ACC112 (cell line): ENCODE measurements around the gene MACROD1.

Experiments used
- H2AFZ ChIP-seq: fragments of 200-600 bp; sonication (generic); one replicate; pipeline ENCODE4 v1.6.0; 2017; ENCODE audit warnings: antibody characterized with exemption, low read length; ENCODE audit not compliant: unreplicated experiment
- H3K27ac ChIP-seq: fragments of 200-600 bp; sonication (generic); 2 replicates; pipeline ENCODE4 v1.5.1; 2014; ENCODE audit warnings: low read depth, mild to moderate bottlenecking, antibody characterized with exemption, low read length, moderate library complexity
- H3K27me3 ChIP-seq: fragments of 200-600 bp; sonication (generic); 2 replicates; pipeline ENCODE4 v1.6.1; 2014; ENCODE audit warnings: mild to moderate bottlenecking, antibody characterized with exemption, low read length, moderate library complexity, mixed read lengths; ENCODE audit not compliant: insufficient read depth
- H3K36me3 ChIP-seq: fragments of 200-600 bp; sonication (generic); 2 replicates; pipeline ENCODE4 v1.6.1; 2016; ENCODE audit warnings: mild to moderate bottlenecking, antibody characterized with exemption, low read length, moderate library complexity, mixed read lengths; ENCODE audit not compliant: insufficient read depth
- H3K4me1 ChIP-seq: fragments of 200-600 bp; sonication (generic); one replicate; pipeline ENCODE4 v1.6.1; 2016; ENCODE audit warnings: low read length, mixed read lengths; ENCODE audit not compliant: insufficient read depth, unreplicated experiment, control insufficient read depth
- H3K4me3 ChIP-seq: fragments of 200-600 bp; sonication (generic); 2 replicates; pipeline ENCODE4 v1.5.1; 2014; ENCODE audit warnings: mild to moderate bottlenecking, low read depth, low read length
- H3K79me2 ChIP-seq: fragments of 200-600 bp; sonication (generic); one replicate; pipeline ENCODE4 v1.6.0; 2016; ENCODE audit warnings: low read length; ENCODE audit not compliant: control insufficient read depth, unreplicated experiment, insufficient read depth

Gene MACROD1

GRCh38 chr11:64007160-64007628, 158.7 kb downstream of the MACROD1 start:
- Histone ChIP-seq H3K79me2 (no peaks in the 10 kb centered on the region), H2AFZ (peak overlapping the region; percentile 17), H3K4me1 (peaks cover 10% of the 10 kb centered on the region), H3K27ac (no peak overlapping the region), H3K4me3 (peak overlapping the region; percentile 63), H3K27me3 (no peaks in the 10 kb centered on the region), H3K36me3 (no peaks in the 10 kb centered on the region)

- no peaks in the 10 kb centered on the region for H3K36me3 ChIP-seq
- no peak overlapping the region for H3K27ac ChIP-seq
- peaks cover 10% of the 10 kb centered on the region for H3K4me1 ChIP-seq
- no peak overlapping the region for H3K4me3 ChIP-seq
- no peak overlapping the region for H2AFZ ChIP-seq
- H3K79me2 ChIP-seq = no peaks in the 10 kb centered on the region
- H3K27me3 ChIP-seq = no peaks in the 10 kb centered on the region
These were observed 159.5 kb downstream of the MACROD1 start for GRCh38 chr11:64006398-64006797.

DNA sequence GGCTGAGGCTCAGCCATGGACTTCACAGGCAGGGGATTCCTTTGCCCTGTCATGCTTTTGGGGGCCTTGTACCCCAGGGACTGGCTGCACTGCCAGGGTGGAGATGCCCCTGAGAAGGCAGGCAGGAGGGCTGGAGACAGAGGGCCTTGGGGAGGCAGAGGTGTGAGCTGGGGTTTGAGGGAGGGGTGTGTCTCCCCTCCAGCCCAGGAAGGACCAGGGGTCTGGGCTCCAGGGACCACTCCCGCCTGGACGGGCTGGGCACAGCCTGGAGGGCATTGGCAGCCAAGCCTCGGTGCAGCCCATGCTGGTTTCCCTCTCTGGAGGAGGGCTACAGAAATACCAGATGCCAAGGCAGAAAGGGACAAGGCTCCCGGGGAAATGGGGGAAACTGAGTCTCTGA, 160.2 kb downstream of the MACROD1 start:
- Histone ChIP-seq H3K27me3 (no peaks in the 10 kb centered on the region), H3K79me2 (no peaks in the 10 kb centered on the region), H3K4me3 (no peak overlapping the region), H3K4me1 (peaks cover 10% of the 10 kb centered on the region), H2AFZ (no peak overlapping the region), H3K27ac (no peak overlapping the region), H3K36me3 (no peaks in the 10 kb centered on the region)

GRCh38 chr11:64004590-64004984, 161.3 kb downstream of the MACROD1 start:
- Histone ChIP-seq H2AFZ (no peak overlapping the region), H3K27ac (no peak overlapping the region), H3K27me3 (no peaks in the 10 kb centered on the region), H3K4me3 (no peak overlapping the region), H3K36me3 (no peaks in the 10 kb centered on the region), H3K4me1 (peaks cover 15% of the 10 kb centered on the region), H3K79me2 (no peaks in the 10 kb centered on the region)

DNA sequence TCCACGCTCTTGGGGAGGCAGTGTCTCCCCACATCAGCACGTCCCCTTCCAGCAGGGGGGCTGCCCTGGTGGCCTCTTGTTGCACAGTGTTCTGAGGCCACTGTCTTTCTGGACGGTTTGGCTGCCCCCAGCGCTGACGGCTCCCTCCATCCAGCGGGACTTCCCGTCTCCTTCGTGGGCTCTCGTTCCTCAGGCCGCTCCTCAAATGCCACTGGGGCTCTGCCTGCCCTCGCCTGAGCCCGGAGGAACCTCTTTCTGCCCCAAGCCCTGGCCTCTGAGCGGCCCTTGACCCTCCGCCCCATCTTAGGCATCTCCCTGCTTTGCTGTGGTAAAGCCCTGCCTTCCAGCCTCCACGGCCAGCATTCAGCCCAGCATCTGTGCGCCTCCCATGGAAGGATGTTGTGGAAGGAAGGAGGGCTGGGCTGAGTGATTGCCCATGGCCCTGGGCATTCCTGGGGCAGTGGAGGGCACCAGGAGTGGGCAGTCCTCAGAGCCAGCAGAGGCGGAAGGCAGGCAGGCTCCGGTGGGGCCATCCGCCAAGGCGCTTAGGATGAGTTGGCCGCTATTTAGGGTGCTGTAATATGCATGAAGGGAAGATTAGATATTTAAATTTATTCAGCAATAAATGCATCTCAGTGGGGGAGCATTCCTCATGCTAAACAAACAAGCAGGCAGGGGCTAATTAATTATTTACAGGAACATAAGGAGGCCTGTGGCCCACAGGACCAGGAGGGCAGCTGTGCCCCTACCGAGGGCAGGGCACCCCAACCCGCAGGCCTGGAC, 161.9 kb downstream of the MACROD1 start:
- no peak overlapping the region for H3K27ac ChIP-seq

GRCh38 chr11:64001484-64002420, 164.2 kb downstream of the MACROD1 start:
- H3K79me2 ChIP-seq = no peaks in the 10 kb centered on the region
- peaks cover 7% of the 10 kb centered on the region for H3K4me1 ChIP-seq
- no peaks in the 10 kb centered on the region for H3K27me3 ChIP-seq
- H3K4me3 ChIP-seq = no peak overlapping the region
- H2AFZ ChIP-seq = no peak overlapping the region
- no peak overlapping the region for H3K27ac ChIP-seq
- no peaks in the 10 kb centered on the region for H3K36me3 ChIP-seq

More for the DNA sequence above, 161.9 kb downstream of the MACROD1 start:
- Histone ChIP-seq H3K4me3 (no peak overlapping the region), H2AFZ (no peak overlapping the region), H3K4me1 (peaks cover 15% of the 10 kb centered on the region), H3K36me3 (no peaks in the 10 kb centered on the region), H3K79me2 (no peaks in the 10 kb centered on the region), H3K27me3 (no peaks in the 10 kb centered on the region)

DNA sequence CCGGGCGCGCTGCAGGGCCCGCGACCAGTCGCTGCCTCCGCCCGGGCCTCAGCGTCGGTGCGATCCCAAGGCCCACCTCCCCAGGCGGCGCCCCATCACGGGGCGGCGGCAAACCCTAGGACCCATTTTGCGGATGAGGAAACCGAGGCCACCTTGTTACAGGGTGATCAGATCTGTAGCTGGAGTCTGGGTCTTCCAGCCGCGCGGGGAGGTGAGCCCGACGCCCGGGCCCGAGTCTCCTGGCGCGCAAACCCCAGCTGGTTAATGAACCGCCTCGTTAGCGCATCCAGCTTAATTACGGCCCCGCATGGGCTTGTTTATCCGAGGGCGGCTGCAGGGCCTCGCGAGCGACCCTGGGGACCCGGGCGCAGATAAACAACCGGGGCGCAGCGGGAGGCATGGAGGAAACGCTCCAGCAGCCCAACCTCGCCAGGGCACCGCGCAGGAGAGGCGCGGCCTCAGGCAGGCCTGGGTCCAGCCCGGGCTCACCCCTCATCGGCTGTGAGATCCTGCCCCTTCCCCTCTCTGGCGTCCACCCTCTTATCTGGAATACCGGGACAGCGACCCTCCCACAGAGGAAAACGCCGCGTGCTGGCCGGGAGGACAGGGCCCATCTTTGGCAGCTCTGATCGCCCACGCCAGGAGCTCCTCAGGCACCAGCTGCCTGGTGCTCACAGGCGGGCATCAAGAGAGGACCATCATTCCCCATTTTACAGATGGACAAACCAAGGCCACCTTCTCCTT, 165.0 kb downstream of the MACROD1 start:
- H3K79me2 ChIP-seq = no peaks in the 10 kb centered on the region
- no peaks in the 10 kb centered on the region for H3K36me3 ChIP-seq
- peaks cover 5% of the 10 kb centered on the region for H3K4me1 ChIP-seq
- H3K27ac ChIP-seq = no peak overlapping the region
- H3K4me3 ChIP-seq = peak overlapping the region; percentile 40; the same call in 1 of the 2 replicates
- H2AFZ ChIP-seq = no peak overlapping the region
- H3K27me3 ChIP-seq = no peaks in the 10 kb centered on the region

GRCh38 chr11:64000026-64000739, 165.7 kb downstream of the MACROD1 start:
- Histone ChIP-seq H2AFZ (no peak overlapping the region), H3K4me3 (peak overlapping the region; percentile 42), H3K27me3 (no peaks in the 10 kb centered on the region), H3K79me2 (no peaks in the 10 kb centered on the region), H3K4me1 (peaks cover 5% of the 10 kb centered on the region), H3K36me3 (no peaks in the 10 kb centered on the region), H3K27ac (no peak overlapping the region)

DNA sequence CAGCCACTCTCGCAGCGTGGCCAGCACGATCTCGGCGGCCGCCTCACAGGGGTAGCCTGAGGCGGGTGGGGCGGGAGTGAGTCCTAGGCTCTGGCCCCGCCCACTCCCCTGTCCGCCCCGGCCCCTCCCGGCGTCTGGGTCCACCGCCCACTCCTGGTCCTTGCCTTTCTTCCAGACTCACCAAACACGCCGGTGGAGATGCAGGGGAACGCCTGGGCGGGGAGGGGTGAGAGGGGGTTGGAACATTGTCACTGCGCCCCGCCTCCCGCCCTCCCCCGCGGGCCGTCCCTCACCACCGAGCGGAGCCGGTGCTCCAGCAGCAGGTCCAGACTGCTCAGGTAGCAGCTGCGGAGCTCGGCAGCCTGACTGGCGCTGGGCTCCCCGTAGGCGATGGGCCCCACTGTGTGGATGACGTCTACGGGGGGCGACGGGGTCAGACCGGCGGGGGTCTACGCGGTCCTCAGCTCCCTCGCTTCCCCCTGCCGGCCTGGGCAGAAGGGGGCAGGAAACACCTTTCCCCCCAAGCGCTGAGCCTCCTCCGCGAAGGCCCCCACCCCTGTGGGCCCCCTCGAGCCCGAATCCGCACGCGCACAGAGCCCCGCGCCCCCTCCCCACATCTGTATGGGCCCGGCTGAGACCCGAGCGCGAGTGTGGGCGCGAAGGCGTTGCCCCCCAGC, 166.4 kb downstream of the MACROD1 start:
- H3K4me1 ChIP-seq = peaks cover 5% of the 10 kb centered on the region
- H3K4me3 ChIP-seq = no peak overlapping the region
- H3K79me2 ChIP-seq = no peaks in the 10 kb centered on the region
- no peaks in the 10 kb centered on the region for H3K27me3 ChIP-seq
- H3K27ac ChIP-seq = no peak overlapping the region
- H3K36me3 ChIP-seq = no peaks in the 10 kb centered on the region
- no peak overlapping the region for H2AFZ ChIP-seq
